GM10266 (cell line): ENCODE data around the gene ANO1.

Experiments used
- DNase-seq: peaks from one replicate; pipeline ENCODE4 v3.0.0; 2012; ENCODE audit errors: extremely low spot score
- CTCF ChIP-seq: IDR thresholded peaks from 2 replicates; pipeline ENCODE4 v1.5.1; 2012; ENCODE audit warnings: mild to moderate bottlenecking, low read depth; ENCODE audit not compliant: control insufficient read depth, insufficient read depth; ENCODE audit errors: missing control alignments

Gene ANO1

GRCh38 chr11:70073871-70074371 lies 4.2 kb upstream of the ANO1 start:
- TF ChIP-seq CTCF: no peak
- peak; percentile 84 for DNase-seq

GRCh38 chr11:70074746-70075145 lies 3.4 kb upstream of the ANO1 start:
- DNase-seq: no peak

GRCh38 chr11:70075836-70076235 lies 2.3 kb upstream of the ANO1 start:
- no peak for TF ChIP-seq CTCF
- no peak for DNase-seq

More at GRCh38 chr11:70074746-70075145, 3.4 kb upstream of the ANO1 start:
- no peak for TF ChIP-seq CTCF

- DNase-seq: no peak
- no peak for TF ChIP-seq CTCF
Measured at GRCh38 chr11:70076461-70076931, 1.6 kb upstream of the ANO1 start.

- no peak for DNase-seq
- TF ChIP-seq CTCF: no peak
Measured at GRCh38 chr11:70077411-70078094, 564 bp upstream of the ANO1 start.

DNA sequence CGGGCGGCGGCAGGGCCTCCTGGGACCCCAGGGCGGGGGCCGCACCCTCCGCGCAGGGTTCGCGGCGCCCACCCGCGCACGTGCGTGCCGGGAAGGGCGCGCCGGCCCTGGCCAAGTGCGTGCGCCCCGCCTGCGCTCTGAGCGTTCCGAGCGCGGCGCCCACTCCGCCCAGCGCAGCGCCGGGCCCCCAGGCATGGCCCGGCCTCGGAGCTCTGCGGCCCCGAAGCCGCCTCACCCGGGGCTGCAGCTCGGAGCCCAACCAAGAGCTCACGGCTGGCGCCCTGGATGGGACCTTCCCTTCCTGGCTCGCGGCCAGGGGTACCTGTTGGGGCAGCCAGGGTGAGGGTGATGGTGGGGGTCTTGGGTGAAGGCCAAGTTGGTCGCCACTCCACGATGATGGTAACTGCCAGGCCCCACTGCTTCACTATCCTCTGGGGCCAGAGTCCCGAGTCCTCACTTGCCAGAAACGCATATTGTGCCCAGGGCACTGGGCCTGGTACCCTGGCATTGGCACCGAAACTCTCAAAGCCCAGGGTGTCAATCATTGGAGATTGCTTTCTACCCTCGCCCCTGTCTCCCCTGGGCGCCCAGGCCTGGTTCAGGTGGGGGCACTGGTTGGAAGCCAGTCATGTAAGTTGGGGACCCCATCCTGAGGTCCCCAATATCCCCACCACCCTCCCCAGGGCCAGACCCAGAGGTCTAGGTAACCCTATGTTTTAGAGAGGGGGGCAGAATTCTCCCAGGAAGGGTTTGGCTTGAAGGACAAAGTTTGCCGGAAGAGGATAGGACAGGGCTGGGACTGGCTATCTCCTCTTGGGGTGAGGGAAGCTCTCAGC lies 882 bp downstream of the ANO1 start:
- no peak for DNase-seq
- TF ChIP-seq CTCF: no peak
